ENCODE measurements around the gene PRKCH. TPM values are rescaled to one million over a fixed set of nuclear protein-coding genes. Genes with fewer than 3 reads are reported as not detected.
"Not testable (repeated sequence)": the region's sequence is repeated elsewhere in the genome, so short reads cannot be mapped to it uniquely, and the experiment has no call there.

PRKCH gene
- total RNA-seq, 3 donors from 2014 or later (not counting 1 experiment from before 2014, with no cell fraction given), result 610 to 756 (median 618) TPM

GRCh38 chr14:61406675-61407074, 85.3 kb downstream of the PRKCH start:
- peaks cover 5% of the 10 kb centered on the region for H3K36me3 ChIP-seq (ENCODE audit: control insufficient read depth, insufficient read depth, low read length)
- Mint-ChIP-seq H3K9me3 (no peaks in the 10 kb centered on the region), H3K4me3 (peak overlapping the region; percentile 69), H3K27ac (no peak overlapping the region), H3K4me1 (peaks cover 70 to 71% of the 10 kb centered on the region in 2 donors), H3K27me3 (ENCODE audit: low read depth in 2 of 2) (no peaks in the 10 kb centered on the region), H3K36me3 (peaks cover 5% of the 10 kb centered on the region)
- H3K9me3 ChIP-seq (ENCODE audit: control insufficient read depth, insufficient read depth, low read length), result no peaks in the 10 kb centered on the region
- peak in 1 of 2 donors; percentile 44 for DNase-seq
- peaks cover 76% of the 10 kb centered on the region for H3K4me1 ChIP-seq (ENCODE audit: control insufficient read depth, insufficient read depth, low read length)
- peak; percentile 14 to 44 (median 40) for ATAC-seq
- peak overlapping the region; percentile 42 for H3K27ac ChIP-seq (ENCODE audit: low read length)
- H3K27me3 ChIP-seq (ENCODE audit: control insufficient read depth, insufficient read depth, low read length), result no peaks in the 10 kb centered on the region
- no peak overlapping the region for H3K4me3 ChIP-seq (ENCODE audit: low read length)
- 30% methylated on average over 4 of the region's 6 CpGs for WGBS (ENCODE audit: insufficient coverage)
- TF ChIP-seq CTCF (IDR thresholded peaks at IDR 0.05), result no peak
- intact Hi-C loops (cut with micrococcal nuclease), result loop anchor here (1.0 kb wide), 1 partner anchor 9 kb away; no protein-coding TSS in a partner anchor

GRCh38 chr14:61408498-61408897, 87.1 kb downstream of the PRKCH start:
- H3K27me3 ChIP-seq (ENCODE audit: control insufficient read depth, insufficient read depth, low read length), result no peaks in the 10 kb centered on the region
- Mint-ChIP-seq H3K36me3 (peaks cover 9% of the 10 kb centered on the region), H3K27me3 (ENCODE audit: low read depth in 2 of 2) (no peaks in the 10 kb centered on the region), H3K4me1 (peaks cover 59 to 60% of the 10 kb centered on the region in 2 donors), H3K27ac (no peak overlapping the region), H3K4me3 (peak overlapping the region; percentile 72), H3K9me3 (no peaks in the 10 kb centered on the region)
- H3K27ac ChIP-seq (ENCODE audit: low read length), result peak overlapping the region; percentile 42
- ATAC-seq (no peak), DNase-seq (no peak)
- WGBS (ENCODE audit: insufficient coverage), result 93% methylated on average over 6 of the region's 6 CpGs
- H3K4me3 ChIP-seq (ENCODE audit: low read length), result no peak overlapping the region
- peaks cover 80% of the 10 kb centered on the region for H3K4me1 ChIP-seq (ENCODE audit: control insufficient read depth, insufficient read depth, low read length)
- no peaks in the 10 kb centered on the region for H3K9me3 ChIP-seq (ENCODE audit: control insufficient read depth, insufficient read depth, low read length)
- TF ChIP-seq CTCF (IDR thresholded peaks at IDR 0.05), result no peak
- H3K36me3 ChIP-seq (ENCODE audit: control insufficient read depth, insufficient read depth, low read length), result peaks cover 5% of the 10 kb centered on the region
- intact Hi-C loops (cut with micrococcal nuclease), result loop anchor here (2.0 kb wide), 1 partner anchor 14 kb away; no protein-coding TSS in a partner anchor

- intact Hi-C loops (cut with micrococcal nuclease), result loop anchor here (2.0 kb wide), 1 partner anchor 13 kb away; no protein-coding TSS in a partner anchor
- ATAC-seq, result peak in 1 of 3 donors; percentile 18
- Mint-ChIP-seq H3K27ac (no peak overlapping the region), H3K4me3 (peak overlapping the region; percentile 25), H3K4me1 (peaks cover 47% of the 10 kb centered on the region in 2 donors), H3K36me3 (peaks cover 9% of the 10 kb centered on the region), H3K27me3 (ENCODE audit: low read depth in 2 of 2) (no peaks in the 10 kb centered on the region), H3K9me3 (no peaks in the 10 kb centered on the region)
- Histone ChIP-seq H3K36me3 (ENCODE audit: control insufficient read depth, insufficient read depth, low read length) (peaks cover 5% of the 10 kb centered on the region), H3K27me3 (ENCODE audit: control insufficient read depth, insufficient read depth, low read length) (no peaks in the 10 kb centered on the region), H3K4me3 (ENCODE audit: low read length) (no peak overlapping the region), H3K27ac (ENCODE audit: low read length) (no peak overlapping the region), H3K4me1 (ENCODE audit: control insufficient read depth, insufficient read depth, low read length) (peaks cover 86% of the 10 kb centered on the region), H3K9me3 (ENCODE audit: control insufficient read depth, insufficient read depth, low read length) (no peaks in the 10 kb centered on the region)
- DNase-seq, result no peak
- TF ChIP-seq CTCF (IDR thresholded peaks at IDR 0.05), result no peak
- WGBS (ENCODE audit: insufficient coverage), result 50% methylated on average over 1 of the region's 1 CpG
Observed at GRCh38 chr14:61409782-61410181, 88.4 kb downstream of the PRKCH start.

GRCh38 chr14:61415934-61416333, 94.6 kb downstream of the PRKCH start:
- not testable (repeated sequence) for DNase-seq; H3K4me3 ChIP-seq (ENCODE audit: low read length); H3K9me3 ChIP-seq (ENCODE audit: control insufficient read depth, insufficient read depth, low read length); H3K4me1 Mint-ChIP-seq; H3K27me3 ChIP-seq (ENCODE audit: control insufficient read depth, insufficient read depth, low read length); H3K27me3 Mint-ChIP-seq (ENCODE audit: low read depth in 2 of 2); H3K36me3 ChIP-seq (ENCODE audit: control insufficient read depth, insufficient read depth, low read length); H3K9me3 Mint-ChIP-seq; H3K36me3 Mint-ChIP-seq; H3K27ac Mint-ChIP-seq
- ATAC-seq, result peak in 2 of 3 donors; percentile 32 to 38
- Histone ChIP-seq H3K4me1 (ENCODE audit: control insufficient read depth, insufficient read depth, low read length) (peaks cover 78% of the 10 kb centered on the region), H3K27ac (ENCODE audit: low read length) (peak overlapping the region; percentile 52)
- H3K4me3 Mint-ChIP-seq, result peak overlapping the region; percentile 77
- WGBS (ENCODE audit: insufficient coverage), result 66% methylated on average over 4 of the region's 4 CpGs
- intact Hi-C loops (cut with micrococcal nuclease), result loop anchor here (1.0 kb wide), 1 partner anchor 9 kb away; no protein-coding TSS in a partner anchor

Data from natural killer cell (primary cell).